OCI-LY3 (cell line): ENCODE measurements around the gene NCDN.

Experiments used
- CTCF ChIP-seq: fragments of 200-600, 300-600 bp; sonication (generic); IDR thresholded peaks from 2 replicates; pipeline ENCODE4 v1.5.1; 2014; ENCODE audit warnings: antibody characterized with exemption, low read length, low read depth
- EZH2phosphoT487 ChIP-seq: fragments of 200-600 bp; shearing (Covaris generic); IDR thresholded peaks from 2 replicates; pipeline ENCODE4 v1.6.1; 2018; ENCODE audit warnings: antibody characterized with exemption, mixed run types, low read depth

DNA sequence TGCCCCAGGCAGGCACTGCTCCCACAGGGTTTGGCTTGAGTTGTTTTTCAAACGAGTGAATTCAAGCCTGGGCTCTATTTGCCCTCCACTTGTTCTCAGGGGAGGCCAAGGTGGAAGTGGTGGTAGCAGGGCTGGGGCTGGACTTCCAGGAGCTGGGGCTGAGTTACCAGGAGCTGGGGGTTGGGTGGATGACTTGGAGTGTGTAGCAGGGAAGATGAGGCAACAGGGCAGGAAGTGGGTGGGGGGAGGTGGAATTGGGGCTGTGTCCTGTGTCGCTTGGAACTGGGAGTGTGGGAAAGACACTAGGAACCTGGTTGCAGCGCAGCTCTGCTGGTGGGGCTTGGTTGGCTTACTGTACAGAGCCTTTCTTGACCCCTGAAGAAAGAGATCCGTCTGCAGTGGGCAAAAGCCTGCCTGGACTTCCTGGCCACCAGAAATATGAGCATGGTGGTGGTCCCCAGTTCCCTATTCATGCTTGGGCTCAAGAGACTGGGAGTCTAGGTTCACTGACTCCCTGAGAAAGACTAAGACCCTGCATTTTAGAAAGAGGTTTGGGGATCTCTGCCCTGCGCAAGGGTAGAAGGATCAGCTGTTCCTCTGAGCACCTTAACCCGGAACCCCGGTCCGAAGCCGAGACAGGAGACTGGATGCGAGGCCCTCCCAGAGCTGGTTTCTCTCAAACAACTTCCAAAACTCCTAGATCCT, 18.6 kb downstream of the NCDN start:
- TF ChIP-seq CTCF (no peak), EZH2phosphoT487 (no peak)
